ENCODE measurements around the gene AFF3. TPM values are rescaled to one million over a fixed set of nuclear protein-coding genes. Genes with fewer than 3 reads are reported as not detected.

AFF3 gene
- polyA plus RNA-seq, 1 donor (not counting 4 experiments of a cell fraction or from before 2014, with no cell fraction given) = not detected

DNA sequence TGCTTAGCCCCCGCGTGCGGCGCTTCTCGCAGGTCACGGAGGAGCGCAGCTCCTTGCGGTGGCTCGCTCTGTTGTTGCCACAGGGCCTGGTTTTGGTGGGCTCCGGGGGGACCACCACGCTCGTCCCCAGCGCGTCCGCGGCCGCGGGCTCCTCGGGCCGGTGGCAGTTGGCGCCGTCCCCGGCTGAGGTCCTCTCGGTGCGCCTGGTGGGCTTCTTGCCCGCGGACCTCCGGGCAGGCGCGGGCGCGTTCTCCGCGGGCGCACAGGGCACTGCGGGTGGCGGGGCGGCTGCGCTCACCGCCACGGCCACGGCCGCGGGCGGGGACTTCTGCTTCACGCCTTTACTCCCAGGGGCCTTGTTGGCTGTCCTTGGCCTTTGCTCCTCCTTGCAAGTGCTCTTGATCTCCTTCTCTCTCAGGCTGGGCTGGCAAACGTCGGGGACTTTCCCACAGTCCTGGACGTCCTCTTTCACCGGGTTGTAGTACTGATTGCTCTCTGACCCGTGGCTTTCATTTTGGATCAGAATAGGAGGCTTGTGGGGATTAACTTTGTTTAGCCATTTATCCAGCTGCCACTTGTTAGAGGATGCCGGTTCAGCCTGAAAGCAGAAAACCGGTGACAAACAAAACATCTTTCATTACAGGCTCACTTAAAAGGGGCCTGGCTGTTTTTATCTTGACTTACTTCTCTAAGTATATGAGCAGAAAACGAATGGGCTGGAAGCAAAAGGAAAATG, 548.5 kb downstream of the AFF3 start:
- dilution Hi-C loops (cut with MboI; ENCODE audit: extremely low pct_ligation_motif_present, low sequenced_read_pairs) = no loop called here
- no peak overlapping the region for H2AFZ ChIP-seq (ENCODE audit: control insufficient read depth, low read length)
- TF ChIP-seq, protein P1, sequence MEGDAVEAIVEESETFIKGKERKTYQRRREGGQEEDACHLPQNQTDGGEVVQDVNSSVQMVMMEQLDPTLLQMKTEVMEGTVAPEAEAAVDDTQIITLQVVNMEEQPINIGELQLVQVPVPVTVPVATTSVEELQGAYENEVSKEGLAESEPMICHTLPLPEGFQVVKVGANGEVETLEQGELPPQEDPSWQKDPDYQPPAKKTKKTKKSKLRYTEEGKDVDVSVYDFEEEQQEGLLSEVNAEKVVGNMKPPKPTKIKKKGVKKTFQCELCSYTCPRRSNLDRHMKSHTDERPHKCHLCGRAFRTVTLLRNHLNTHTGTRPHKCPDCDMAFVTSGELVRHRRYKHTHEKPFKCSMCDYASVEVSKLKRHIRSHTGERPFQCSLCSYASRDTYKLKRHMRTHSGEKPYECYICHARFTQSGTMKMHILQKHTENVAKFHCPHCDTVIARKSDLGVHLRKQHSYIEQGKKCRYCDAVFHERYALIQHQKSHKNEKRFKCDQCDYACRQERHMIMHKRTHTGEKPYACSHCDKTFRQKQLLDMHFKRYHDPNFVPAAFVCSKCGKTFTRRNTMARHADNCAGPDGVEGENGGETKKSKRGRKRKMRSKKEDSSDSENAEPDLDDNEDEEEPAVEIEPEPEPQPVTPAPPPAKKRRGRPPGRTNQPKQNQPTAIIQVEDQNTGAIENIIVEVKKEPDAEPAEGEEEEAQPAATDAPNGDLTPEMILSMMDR (optimal IDR thresholded peaks at IDR 0.05 in 1 of 3, IDR thresholded peaks at IDR 0.05 in 1 of 3, conservative IDR thresholded peaks at IDR 0.05 in 1 of 3; ENCODE audit: extremely low read depth in 1 of 3, insufficient read depth in 2 of 3, low read length in 3 of 3) = no peak
- no peak for TF ChIP-seq EZH2 (IDR thresholded peaks at IDR 0.05; ENCODE audit: low read length)
- H3K4me1 ChIP-seq (ENCODE audit: control insufficient read depth, extremely low read depth, insufficient read depth, low read length) = no peaks in the 10 kb centered on the region
- no peaks in the 10 kb centered on the region for H3K79me2 ChIP-seq (ENCODE audit: control insufficient read depth, insufficient read depth, low read length)
- H3K27ac ChIP-seq (ENCODE audit: control insufficient read depth, insufficient read depth, low read length) = no peak overlapping the region
- DNase-seq (ENCODE audit: low read depth, low spot score) (no peak), FAIRE-seq (no peak)
- H3K9me3 ChIP-seq (ENCODE audit: control insufficient read depth, low read depth, low read length) = no peaks in the 10 kb centered on the region
- peaks cover 5% of the 10 kb centered on the region for H3K27me3 ChIP-seq (ENCODE audit: control insufficient read depth, extremely low read depth, insufficient read depth, low read length)
- H3K9me1 ChIP-seq (ENCODE audit: control insufficient read depth, extremely low read depth, insufficient read depth, low read length) = no peaks in the 10 kb centered on the region
- no peaks in the 10 kb centered on the region for H3K36me3 ChIP-seq (ENCODE audit: control insufficient read depth in 2 of 2, extremely low read depth in 1 of 2, insufficient read depth in 2 of 2, low read length in 2 of 2)
- no peak overlapping the region for H3K4me3 ChIP-seq (ENCODE audit: control insufficient read depth in 2 of 3, extremely low read depth in 1 of 3, insufficient read depth in 2 of 3, low read depth in 1 of 3, low read length in 3 of 3)
- H4K20me1 ChIP-seq (ENCODE audit: control insufficient read depth, extremely low read depth, insufficient read depth, low read length) = no peaks in the 10 kb centered on the region
- no peak overlapping the region for H3K9ac ChIP-seq (ENCODE audit: control insufficient read depth, extremely low read depth, insufficient read depth, low read length)
- H3K4me2 ChIP-seq (ENCODE audit: control insufficient read depth, extremely low read depth, insufficient read depth, low read depth, low read length) = no peak overlapping the region

DNA sequence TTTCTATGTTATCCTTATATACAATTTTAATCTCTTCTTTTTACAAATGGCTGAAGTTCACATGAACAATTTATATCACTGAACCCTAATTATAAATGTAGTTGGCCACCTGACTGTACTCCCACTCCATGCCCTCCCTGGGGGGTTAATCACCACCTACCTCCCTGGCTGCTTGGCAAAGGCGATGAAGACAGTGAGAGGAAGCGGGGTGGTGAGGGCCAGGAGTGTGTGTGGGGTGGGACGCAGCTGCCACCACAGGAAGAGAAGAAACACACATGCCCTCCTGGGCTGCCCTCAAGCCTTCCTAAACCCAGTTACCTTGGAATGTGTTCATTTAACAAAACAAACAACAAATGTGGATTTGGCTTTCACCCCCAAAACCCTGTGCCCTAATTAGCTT, 565.6 kb downstream of the AFF3 start:
- DNase-seq (ENCODE audit: low read depth, low spot score) (no peak), FAIRE-seq (no peak)
- Histone ChIP-seq H3K36me3 (ENCODE audit: control insufficient read depth in 2 of 2, extremely low read depth in 1 of 2, insufficient read depth in 2 of 2, low read length in 2 of 2) (no peaks in the 10 kb centered on the region), H3K27me3 (ENCODE audit: control insufficient read depth, extremely low read depth, insufficient read depth, low read length) (peaks cover 11% of the 10 kb centered on the region), H4K20me1 (ENCODE audit: control insufficient read depth, extremely low read depth, insufficient read depth, low read length) (no peaks in the 10 kb centered on the region), H3K9me1 (ENCODE audit: control insufficient read depth, extremely low read depth, insufficient read depth, low read length) (no peaks in the 10 kb centered on the region), H3K4me1 (ENCODE audit: control insufficient read depth, extremely low read depth, insufficient read depth, low read length) (no peaks in the 10 kb centered on the region), H3K79me2 (ENCODE audit: control insufficient read depth, insufficient read depth, low read length) (no peaks in the 10 kb centered on the region), H3K4me2 (ENCODE audit: control insufficient read depth, extremely low read depth, insufficient read depth, low read depth, low read length) (no peak overlapping the region), H3K9me3 (ENCODE audit: control insufficient read depth, low read depth, low read length) (no peaks in the 10 kb centered on the region), H3K4me3 (ENCODE audit: control insufficient read depth in 2 of 3, extremely low read depth in 1 of 3, insufficient read depth in 2 of 3, low read depth in 1 of 3, low read length in 3 of 3) (no peak overlapping the region), H2AFZ (ENCODE audit: control insufficient read depth, low read length) (no peak overlapping the region), H3K9ac (ENCODE audit: control insufficient read depth, extremely low read depth, insufficient read depth, low read length) (no peak overlapping the region), H3K27ac (ENCODE audit: control insufficient read depth, insufficient read depth, low read length) (no peak overlapping the region)
- dilution Hi-C loops (cut with MboI; ENCODE audit: extremely low pct_ligation_motif_present, low sequenced_read_pairs) = no loop called here
- TF ChIP-seq EZH2 (IDR thresholded peaks at IDR 0.05; ENCODE audit: low read length) = no peak
- TF ChIP-seq, protein P1 (optimal IDR thresholded peaks at IDR 0.05 in 1 of 3, IDR thresholded peaks at IDR 0.05 in 1 of 3, conservative IDR thresholded peaks at IDR 0.05 in 1 of 3; ENCODE audit: extremely low read depth in 1 of 3, insufficient read depth in 2 of 3, low read length in 3 of 3) = no peak

Measured in keratinocyte (primary cell).